Erythroblast (primary cell): ENCODE measurements around the gene SPINK6.

Experiments used
- GATA1 ChIP-seq: IDR thresholded peaks from 2 replicates; pipeline ENCODE4 v1.6.1; 2011; ENCODE audit warnings: low read depth, mild to moderate bottlenecking, control low read depth, low read length, moderate library complexity
- POLR2A ChIP-seq: IDR thresholded peaks from 2 replicates; pipeline ENCODE4 v1.6.1; 2011; ENCODE audit warnings: mild to moderate bottlenecking, low read length

- TF ChIP-seq POLR2A (no peak), GATA1 (no peak)
Measured at GRCh38 chr5:148162038-148162437, 40.8 kb upstream of the SPINK6 start.
